Thymus (tissue), 11 donors: ENCODE measurements around the gene SIPA1L3. TPM values are rescaled to one million over a fixed set of nuclear protein-coding genes. Genes with fewer than 3 reads are reported as not detected.

ENCODE experiments used
- DNase-seq, 9 donors: peaks; one replicate each; pipeline ENCODE4 v3.0.0-alpha.2; 2013; ENCODE audit warnings: low spot score in 9 of 9, low read depth in 6 of 9, missing footprints in 1 of 9
- H3K27ac ChIP-seq, 2 donors: one replicate each; pipeline ENCODE4 v1.5.1; 2013; ENCODE audit warnings: control low read depth in 1 of 2, low read depth in 1 of 2, low read length in 1 of 2, mild to moderate bottlenecking in 1 of 2, moderate library complexity in 1 of 2
- H3K27me3 ChIP-seq, 2 donors: one replicate each; pipeline ENCODE4 v1.5.1; 2013; ENCODE audit warnings: low read length in 1 of 2; ENCODE audit not compliant: control insufficient read depth in 2 of 2, insufficient read depth in 1 of 2
- H3K36me3 ChIP-seq, 2 donors: one replicate each; pipeline ENCODE4 v1.5.1; 2013; ENCODE audit warnings: low read length in 1 of 2, mild to moderate bottlenecking in 1 of 2, moderate library complexity in 1 of 2; ENCODE audit not compliant: control insufficient read depth in 2 of 2, insufficient read depth in 2 of 2
- H3K4me1 ChIP-seq, 2 donors: one replicate each; pipeline ENCODE4 v1.5.1; 2013; ENCODE audit warnings: low read length in 2 of 2; ENCODE audit not compliant: control insufficient read depth in 2 of 2, insufficient read depth in 2 of 2
- H3K4me3 ChIP-seq, 2 donors: one replicate each; pipeline ENCODE4 v1.5.1; 2013; ENCODE audit warnings: low read length in 2 of 2, control low read depth in 1 of 2, mild to moderate bottlenecking in 1 of 2
- H3K9me3 ChIP-seq, 2 donors: one replicate each; pipeline ENCODE4 v1.5.1; 2013; ENCODE audit warnings: low read length in 1 of 2, mild to moderate bottlenecking in 1 of 2; ENCODE audit not compliant: control insufficient read depth in 2 of 2, insufficient read depth in 1 of 2
- WGBS: extraction: QIAGEN DNeasy Blood & Tissue Kit; methylation state at CpG from one replicate; pipeline ENCODE4 v1.1.7; 2013; 5-methylcytosine and 5-hydroxymethylcytosine counted together
- polyA plus RNA-seq: library from polyadenylated mRNA; stranded (reverse); fragments of 200-250 nt; gene quantifications from one replicate; pipeline ENCODE4 v1.2.3, GENCODE V29; 2013
- total RNA-seq: library from RNA; stranded (reverse); fragments of 120-200 nt; gene quantifications from one replicate; pipeline ENCODE4 v1.2.4, GENCODE V29; 2013
- donor health status: healthy.

The SIPA1L3 gene
- total and polyA plus RNA-seq, 2 donors: 5.0 to 6.0 TPM

DNA sequence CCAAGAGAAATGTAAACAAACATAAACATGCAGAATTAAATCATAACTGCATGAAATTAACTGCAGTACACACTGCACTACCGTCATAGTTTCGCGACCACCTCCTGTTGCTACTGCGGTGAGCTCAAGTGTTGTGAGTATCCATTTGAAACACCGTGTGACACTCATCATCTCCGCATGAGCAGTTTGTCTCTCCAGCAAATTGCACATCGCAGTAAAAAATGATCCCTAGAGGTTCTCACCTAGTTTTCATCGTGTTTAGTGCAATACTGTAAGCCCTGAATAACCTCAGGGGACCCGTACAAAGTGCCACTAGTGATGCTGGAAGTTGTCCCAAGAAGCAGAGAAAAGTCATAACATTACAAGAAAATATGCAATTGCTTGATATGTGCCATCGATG, 169.3 kb downstream of the SIPA1L3 start:
- Histone ChIP-seq H3K36me3 (peaks cover 0 to 1% of the 10 kb centered on the region in 2 donors), H3K4me3 (no peak overlapping the region), H3K9me3 (no peaks in the 10 kb centered on the region), H3K4me1 (no peaks in the 10 kb centered on the region), H3K27me3 (no peaks in the 10 kb centered on the region), H3K27ac (no peak overlapping the region)
- DNase-seq: no peak
- 95% methylated on average over 10 of the region's 10 CpGs for WGBS

- DNase-seq: no peak
- Histone ChIP-seq H3K27ac (peak overlapping the region in 1 of 2 donors; percentile 25), H3K36me3 (peaks cover 0 to 18% of the 10 kb centered on the region in 2 donors), H3K4me1 (no peaks in the 10 kb centered on the region), H3K27me3 (no peaks in the 10 kb centered on the region), H3K4me3 (no peak overlapping the region), H3K9me3 (no peaks in the 10 kb centered on the region)
- WGBS: 98% methylated on average over 15 of the region's 15 CpGs
Measured at GRCh38 chr19:38078302-38078930, 171.4 kb downstream of the SIPA1L3 start.

DNA sequence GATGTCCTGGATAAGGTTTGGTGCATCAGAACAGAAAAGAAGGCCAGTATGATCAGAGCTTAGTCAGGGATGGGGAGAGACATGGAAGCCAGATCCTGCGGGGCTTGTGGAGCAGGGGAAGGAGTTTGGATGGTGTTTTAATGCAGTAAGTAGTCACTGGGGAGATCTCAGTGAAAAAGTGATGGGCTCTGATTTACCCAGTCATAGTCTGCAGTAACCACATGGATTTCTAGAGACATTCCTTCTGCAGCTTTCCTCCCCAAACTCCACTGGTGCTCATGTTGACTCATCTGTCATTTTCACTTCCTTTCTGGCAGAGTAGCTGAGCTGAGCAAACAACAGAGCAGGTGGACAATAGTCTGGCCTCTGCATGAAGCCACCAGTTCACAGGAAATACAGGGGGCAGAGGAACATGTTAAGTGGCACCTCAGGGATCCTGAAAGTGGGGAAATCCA, 172.9 kb downstream of the SIPA1L3 start:
- Histone ChIP-seq H3K4me1 (no peaks in the 10 kb centered on the region), H3K27me3 (no peaks in the 10 kb centered on the region), H3K27ac (no peak overlapping the region), H3K4me3 (no peak overlapping the region), H3K9me3 (no peaks in the 10 kb centered on the region), H3K36me3 (peaks cover 0 to 18% of the 10 kb centered on the region in 2 donors)
- 84% methylated on average over 1 of the region's 1 CpG for WGBS
- peak in 1 of 9 donors; percentile 22 for DNase-seq

GRCh38 chr19:38081547-38082255, 174.7 kb downstream of the SIPA1L3 start:
- Histone ChIP-seq H3K36me3 (peaks cover 0 to 18% of the 10 kb centered on the region in 2 donors), H3K4me3 (no peak overlapping the region), H3K27me3 (no peaks in the 10 kb centered on the region), H3K9me3 (no peaks in the 10 kb centered on the region), H3K4me1 (no peaks in the 10 kb centered on the region), H3K27ac (no peak overlapping the region)
- DNase-seq: no peak
- WGBS: 98% methylated on average over 51 of the region's 51 CpGs

DNA sequence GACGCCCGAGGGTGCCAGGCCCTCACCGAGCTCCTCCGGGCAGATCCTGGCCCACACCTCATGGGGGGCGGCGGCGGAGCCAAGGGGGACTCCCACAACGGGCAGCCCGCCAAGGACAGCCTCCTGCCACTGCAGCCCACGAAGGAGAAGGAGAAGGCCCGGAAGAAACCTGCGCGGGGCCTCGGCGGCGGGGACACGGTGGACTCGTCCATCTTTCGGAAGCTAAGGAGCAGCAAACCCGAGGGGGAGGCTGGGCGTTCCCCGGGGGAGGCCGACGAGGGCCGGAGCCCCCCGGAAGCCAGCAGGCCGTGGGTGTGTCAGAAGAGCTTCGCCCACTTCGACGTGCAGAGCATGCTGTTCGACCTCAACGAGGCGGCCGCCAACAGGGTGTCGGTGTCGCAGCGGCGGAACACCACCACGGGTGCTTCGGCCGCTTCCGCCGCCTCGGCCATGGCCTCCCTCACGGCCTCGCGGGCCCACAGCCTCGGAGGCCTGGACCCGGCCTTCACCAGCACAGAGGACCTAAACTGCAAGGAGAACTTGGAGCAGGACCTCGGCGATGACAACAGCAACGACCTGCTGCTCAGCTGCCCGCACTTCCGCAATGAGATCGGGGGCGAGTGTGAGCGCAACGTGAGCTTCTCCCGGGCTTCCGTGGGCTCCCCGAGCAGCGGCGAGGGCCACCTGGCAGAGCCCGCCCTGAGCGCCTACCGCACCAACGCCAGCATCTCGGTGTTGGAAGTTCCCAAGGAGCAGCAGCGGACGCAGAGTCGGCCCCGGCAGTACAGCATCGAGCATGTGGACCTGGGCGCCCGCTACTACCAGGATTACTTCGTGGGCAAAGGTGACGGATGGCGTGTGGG, 175.5 kb downstream of the SIPA1L3 start:
- 98% methylated on average over 78 of the region's 78 CpGs for WGBS
- peaks cover 0 to 18% of the 10 kb centered on the region in 2 donors for H3K36me3 ChIP-seq
- no peak overlapping the region for H3K27ac ChIP-seq
- no peaks in the 10 kb centered on the region for H3K9me3 ChIP-seq
- no peak for DNase-seq
- no peak overlapping the region for H3K4me3 ChIP-seq
- H3K27me3 ChIP-seq: no peaks in the 10 kb centered on the region
- H3K4me1 ChIP-seq: no peaks in the 10 kb centered on the region

GRCh38 chr19:38084196-38084595, 177.2 kb downstream of the SIPA1L3 start:
- Histone ChIP-seq H3K36me3 (peaks cover 0 to 27% of the 10 kb centered on the region in 2 donors), H3K9me3 (no peaks in the 10 kb centered on the region), H3K4me1 (no peaks in the 10 kb centered on the region), H3K4me3 (no peak overlapping the region), H3K27ac (no peak overlapping the region), H3K27me3 (no peaks in the 10 kb centered on the region)
- no peak for DNase-seq
- 97% methylated on average over 7 of the region's 7 CpGs for WGBS

GRCh38 chr19:38089440-38089839, 182.4 kb downstream of the SIPA1L3 start:
- DNase-seq: no peak
- Histone ChIP-seq H3K27me3 (no peaks in the 10 kb centered on the region), H3K9me3 (no peaks in the 10 kb centered on the region), H3K36me3 (peaks cover 0 to 18% of the 10 kb centered on the region in 2 donors), H3K27ac (no peak overlapping the region), H3K4me1 (no peaks in the 10 kb centered on the region), H3K4me3 (no peak overlapping the region)
- WGBS: 96% methylated on average over 1 of the region's 1 CpG

DNA sequence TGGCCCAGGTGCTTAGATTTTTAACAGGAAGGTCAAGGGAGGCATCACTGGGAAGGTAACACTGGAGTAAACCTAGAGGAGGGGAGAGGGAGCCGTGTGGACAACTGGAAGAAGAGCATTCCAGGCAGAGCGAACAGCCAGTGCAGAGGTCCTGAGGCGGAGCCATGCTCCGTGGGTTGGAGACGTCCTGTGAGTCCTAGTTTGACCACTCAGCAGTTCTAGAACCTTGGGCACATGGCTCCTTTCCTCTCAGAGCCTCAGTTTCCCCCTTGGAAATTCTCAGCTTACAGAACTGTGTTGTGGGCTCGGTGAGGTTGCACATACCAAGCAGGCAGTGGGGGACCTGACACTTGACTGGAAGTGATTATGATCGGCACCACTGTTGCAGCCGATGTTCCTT, 186.1 kb downstream of the SIPA1L3 start:
- no peaks in the 10 kb centered on the region for H3K4me1 ChIP-seq
- no peaks in the 10 kb centered on the region for H3K9me3 ChIP-seq
- H3K36me3 ChIP-seq: peaks cover 0 to 18% of the 10 kb centered on the region in 2 donors
- no peak for DNase-seq
- no peak overlapping the region for H3K4me3 ChIP-seq
- 91% methylated on average over 8 of the region's 8 CpGs for WGBS
- no peaks in the 10 kb centered on the region for H3K27me3 ChIP-seq
- H3K27ac ChIP-seq: no peak overlapping the region

- H3K27me3 ChIP-seq: no peaks in the 10 kb centered on the region
- no peak overlapping the region for H3K27ac ChIP-seq
- H3K36me3 ChIP-seq: peaks cover 0 to 14% of the 10 kb centered on the region in 2 donors
- no peaks in the 10 kb centered on the region for H3K4me1 ChIP-seq
- no peak overlapping the region for H3K4me3 ChIP-seq
- H3K9me3 ChIP-seq: no peaks in the 10 kb centered on the region
- WGBS: 97% methylated on average over 6 of the region's 6 CpGs
- no peak for DNase-seq
Measured at GRCh38 chr19:38093587-38093986, 186.6 kb downstream of the SIPA1L3 start.
